Measurements from ENCODE around the gene SYT11. TPM values are rescaled to one million over a fixed set of nuclear protein-coding genes. Genes with fewer than 3 reads are reported as not detected.
A peak's percentile ranks its signal among the peaks of the same experiment; 100 is the strongest.
"Not testable (repeated sequence)": the region's sequence is repeated elsewhere in the genome, so short reads cannot be mapped to it uniquely, and the experiment has no call there.

The SYT11 gene
- total and polyA plus RNA-seq, 4 donors, result 118 to 384 (median 288) TPM

DNA sequence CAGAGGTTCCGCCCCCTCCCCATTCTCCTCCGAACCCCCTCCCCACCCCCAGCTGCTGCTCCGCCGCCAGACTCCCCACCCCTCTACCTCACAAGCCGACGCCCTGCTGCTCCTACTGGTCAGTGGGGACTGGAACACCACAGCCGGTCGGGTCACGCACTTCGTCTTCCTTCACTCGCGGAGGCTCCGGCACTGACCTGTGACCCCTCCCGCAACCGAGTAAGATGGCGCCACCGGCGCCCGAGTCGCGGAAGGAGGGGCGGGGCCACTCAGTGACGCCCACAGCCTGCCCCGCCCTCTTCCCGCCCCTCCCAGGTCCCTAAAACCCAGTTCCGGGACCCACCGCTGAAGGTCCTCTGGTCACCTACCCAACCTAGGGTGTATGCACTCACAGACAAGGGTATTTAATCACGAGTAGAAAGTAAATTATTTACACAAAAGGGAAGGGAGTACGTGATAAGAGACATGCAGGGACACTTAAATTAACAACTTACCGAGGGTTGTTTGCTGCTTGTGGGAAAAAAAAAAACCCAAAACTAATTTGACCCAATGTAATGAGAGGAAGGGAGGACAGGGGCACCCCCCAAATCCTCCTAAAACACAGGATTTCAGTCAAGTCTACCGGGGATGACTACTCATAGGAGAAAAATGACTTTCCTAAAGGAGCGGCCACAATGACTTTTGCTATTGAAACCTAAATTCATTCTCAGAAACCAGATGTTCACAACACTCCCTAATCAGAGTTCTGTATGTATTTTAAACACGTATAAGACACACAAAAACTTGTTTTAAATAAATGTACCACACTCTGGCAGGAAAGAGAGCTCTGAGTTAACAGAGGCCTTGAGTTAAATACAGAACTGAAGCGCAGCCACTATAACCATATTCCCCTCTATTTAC, 52.0 kb downstream of the SYT11 start, which contains the start of gene RIT1:
TSS of gene RIT1 (minus strand) at position 194 of the 900 bp plus-strand sequence. CDS start 588 bp downstream, outside the sequence.
- Histone ChIP-seq H3K4me1 (ENCODE audit: control insufficient read depth, insufficient read depth, low read length) (no peaks in the 10 kb centered on the region), H3K27me3 (ENCODE audit: control insufficient read depth, insufficient read depth, low read length) (no peaks in the 10 kb centered on the region), H3K4me3 (ENCODE audit: low read depth, low read length) (peak within 1 kb of the TSS; percentile 62), H3K36me3 (ENCODE audit: control insufficient read depth, insufficient read depth, low read length) (peaks cover 50% of the 10 kb centered on the region), H3K9me3 (ENCODE audit: control insufficient read depth, insufficient read depth, low read length) (no peaks in the 10 kb centered on the region), H3K27ac (ENCODE audit: low read depth, low read length) (peak within 1 kb of the TSS; percentile 87)
- WGBS (ENCODE audit: insufficient coverage), result 7% methylated on average over 22 of the region's 34 CpGs
- DNase-seq (ENCODE audit: low read depth in 4 of 6, low spot score in 6 of 6), result peak; percentile 63 to 94 (median 70)

- H3K27ac ChIP-seq (ENCODE audit: low read depth, low read length), result no peak overlapping the region
- H3K9me3 ChIP-seq (ENCODE audit: control insufficient read depth, insufficient read depth, low read length), result no peaks in the 10 kb centered on the region
- H3K36me3 ChIP-seq (ENCODE audit: control insufficient read depth, insufficient read depth, low read length), result peaks cover 49% of the 10 kb centered on the region
- H3K4me1 ChIP-seq (ENCODE audit: control insufficient read depth, insufficient read depth, low read length), result no peaks in the 10 kb centered on the region
- no peaks in the 10 kb centered on the region for H3K27me3 ChIP-seq (ENCODE audit: control insufficient read depth, insufficient read depth, low read length)
- DNase-seq (ENCODE audit: low read depth in 4 of 6, low spot score in 6 of 6), result no peak
- WGBS (ENCODE audit: insufficient coverage), result 90% methylated on average over 9 of the region's 11 CpGs
- H3K4me3 ChIP-seq (ENCODE audit: low read depth, low read length), result no peak overlapping the region
These were observed 52.7 kb downstream of the SYT11 start for GRCh38 chr1:155912056-155912536.

GRCh38 chr1:155913969-155914757, 54.8 kb downstream of the SYT11 start:
- peaks cover 38% of the 10 kb centered on the region for H3K36me3 ChIP-seq (ENCODE audit: control insufficient read depth, insufficient read depth, low read length)
- H3K27me3 ChIP-seq (ENCODE audit: control insufficient read depth, insufficient read depth, low read length), result no peaks in the 10 kb centered on the region
- no peak overlapping the region for H3K27ac ChIP-seq (ENCODE audit: low read depth, low read length)
- no peak overlapping the region for H3K4me3 ChIP-seq (ENCODE audit: low read depth, low read length)
- no peak for DNase-seq (ENCODE audit: low read depth in 4 of 6, low spot score in 6 of 6)
- WGBS (ENCODE audit: insufficient coverage), result no CpG with 5 or more reads among the region's 6 CpGs
- H3K9me3 ChIP-seq (ENCODE audit: control insufficient read depth, insufficient read depth, low read length), result no peaks in the 10 kb centered on the region
- no peaks in the 10 kb centered on the region for H3K4me1 ChIP-seq (ENCODE audit: control insufficient read depth, insufficient read depth, low read length)

DNA sequence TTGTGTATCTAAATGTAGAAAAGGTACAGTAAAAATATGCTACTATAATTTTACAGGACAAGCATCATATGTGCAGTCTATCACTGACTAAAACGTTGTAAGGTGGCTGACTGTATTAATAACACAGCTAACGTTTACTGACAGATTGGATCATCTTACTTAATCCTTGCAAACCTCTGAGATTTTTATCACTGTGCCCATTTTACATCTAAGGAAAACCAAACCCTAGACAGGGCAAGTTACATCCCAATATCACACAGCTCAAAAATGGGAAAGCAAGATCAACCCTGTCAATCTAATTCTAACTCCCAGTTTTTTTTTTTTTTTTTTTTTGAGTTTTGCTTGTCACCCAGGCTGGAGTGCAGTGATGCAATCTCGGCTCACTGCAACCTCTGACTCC, 59.3 kb downstream of the SYT11 start:
- no peak for DNase-seq (ENCODE audit: low read depth in 4 of 6, low spot score in 6 of 6)
- H3K4me3 ChIP-seq (ENCODE audit: low read depth, low read length), result no peak overlapping the region
- H3K4me1 ChIP-seq (ENCODE audit: control insufficient read depth, insufficient read depth, low read length), result no peaks in the 10 kb centered on the region
- no CpG with 5 or more reads among the region's 3 CpGs for WGBS (ENCODE audit: insufficient coverage)
- H3K27ac ChIP-seq (ENCODE audit: low read depth, low read length), result no peak overlapping the region
- no peaks in the 10 kb centered on the region for H3K9me3 ChIP-seq (ENCODE audit: control insufficient read depth, insufficient read depth, low read length)
- no peaks in the 10 kb centered on the region for H3K27me3 ChIP-seq (ENCODE audit: control insufficient read depth, insufficient read depth, low read length)
- H3K36me3 ChIP-seq (ENCODE audit: control insufficient read depth, insufficient read depth, low read length), result peaks cover 66% of the 10 kb centered on the region

DNA sequence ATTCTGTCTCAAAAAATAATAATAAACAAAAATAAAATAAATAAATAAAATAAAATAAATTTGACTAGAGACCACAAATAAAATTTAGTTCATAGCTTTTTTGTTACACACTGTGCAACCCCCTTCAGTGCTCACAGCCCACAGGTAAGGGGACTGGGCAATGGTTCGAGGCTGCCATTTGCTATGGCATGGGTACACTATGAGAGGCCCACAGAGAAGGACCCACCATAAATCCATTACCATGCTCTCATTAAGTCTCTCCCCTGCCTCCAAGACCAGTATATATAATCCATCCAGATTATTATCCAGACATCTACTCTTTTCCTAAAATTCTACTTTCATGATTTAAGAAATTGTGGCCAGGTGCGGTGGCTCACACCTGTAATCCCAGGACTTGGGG, 60.4 kb downstream of the SYT11 start:
- WGBS (ENCODE audit: insufficient coverage), result 100% methylated on average over 1 of the region's 2 CpGs
- H3K36me3 ChIP-seq (ENCODE audit: control insufficient read depth, insufficient read depth, low read length), result peaks cover 77% of the 10 kb centered on the region

DNA sequence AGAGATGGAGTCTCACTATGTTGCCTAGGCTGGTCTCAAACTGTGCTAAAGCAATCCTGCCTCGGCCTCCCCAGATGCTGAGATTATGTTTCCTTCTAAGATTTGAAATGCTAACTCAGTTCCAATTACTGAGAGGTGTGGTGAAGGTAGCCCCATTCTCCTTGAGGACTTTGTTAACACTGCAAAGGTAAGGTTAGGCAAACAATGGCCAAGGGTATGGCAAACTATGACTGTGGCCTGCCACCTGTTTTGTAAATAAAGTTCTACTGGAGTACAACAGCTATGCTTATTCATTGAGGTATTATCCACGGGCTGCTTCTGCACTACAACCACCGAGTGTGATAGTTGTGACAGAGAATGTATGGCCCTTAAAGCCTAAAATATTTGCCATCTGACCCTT, 61.4 kb downstream of the SYT11 start:
- 100% methylated on average over 2 of the region's 3 CpGs for WGBS (ENCODE audit: insufficient coverage)
- H3K4me3 ChIP-seq (ENCODE audit: low read depth, low read length), result no peak overlapping the region
- H3K27ac ChIP-seq (ENCODE audit: low read depth, low read length), result no peak overlapping the region
- no peaks in the 10 kb centered on the region for H3K4me1 ChIP-seq (ENCODE audit: control insufficient read depth, insufficient read depth, low read length)
- no peaks in the 10 kb centered on the region for H3K9me3 ChIP-seq (ENCODE audit: control insufficient read depth, insufficient read depth, low read length)
- H3K27me3 ChIP-seq (ENCODE audit: control insufficient read depth, insufficient read depth, low read length), result no peaks in the 10 kb centered on the region
- H3K36me3 ChIP-seq (ENCODE audit: control insufficient read depth, insufficient read depth, low read length), result peaks cover 77% of the 10 kb centered on the region
- no peak for DNase-seq (ENCODE audit: low read depth in 4 of 6, low spot score in 6 of 6)

More for the DNA sequence above, 60.4 kb downstream of the SYT11 start:
- Histone ChIP-seq H3K9me3 (ENCODE audit: control insufficient read depth, insufficient read depth, low read length) (no peaks in the 10 kb centered on the region), H3K4me3 (ENCODE audit: low read depth, low read length) (no peak overlapping the region), H3K4me1 (ENCODE audit: control insufficient read depth, insufficient read depth, low read length) (no peaks in the 10 kb centered on the region), H3K27ac (ENCODE audit: low read depth, low read length) (no peak overlapping the region), H3K27me3 (ENCODE audit: control insufficient read depth, insufficient read depth, low read length) (no peaks in the 10 kb centered on the region)
- DNase-seq (ENCODE audit: low read depth in 4 of 6, low spot score in 6 of 6), result no peak

DNA sequence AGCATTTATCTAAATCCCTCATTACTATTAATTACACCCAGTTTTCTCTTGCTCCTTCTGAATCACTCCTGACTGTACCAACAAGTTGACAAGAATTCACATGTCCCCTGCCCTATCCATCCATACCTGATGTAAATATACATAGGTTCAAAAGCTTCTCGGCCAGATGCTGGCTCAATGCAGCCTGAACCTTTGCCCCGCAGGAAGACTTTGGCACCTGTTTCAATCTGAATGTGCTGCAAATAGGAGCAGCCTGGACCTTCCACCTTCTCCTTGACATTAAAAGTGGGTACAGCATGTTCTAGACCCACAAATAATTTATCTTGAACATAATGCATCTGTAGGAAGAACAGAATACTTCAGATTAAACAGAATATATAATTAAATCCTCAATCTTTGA, 66.1 kb downstream of the SYT11 start:
- Histone ChIP-seq H3K27me3 (ENCODE audit: control insufficient read depth, insufficient read depth, low read length) (no peaks in the 10 kb centered on the region), H3K4me1 (ENCODE audit: control insufficient read depth, insufficient read depth, low read length) (no peaks in the 10 kb centered on the region), H3K27ac (ENCODE audit: low read depth, low read length) (no peak overlapping the region), H3K36me3 (ENCODE audit: control insufficient read depth, insufficient read depth, low read length) (peaks cover 80% of the 10 kb centered on the region), H3K4me3 (ENCODE audit: low read depth, low read length) (no peak overlapping the region), H3K9me3 (ENCODE audit: control insufficient read depth, insufficient read depth, low read length) (no peaks in the 10 kb centered on the region)
- no peak for DNase-seq (ENCODE audit: low read depth in 4 of 6, low spot score in 6 of 6)
- WGBS (ENCODE audit: insufficient coverage), result 100% methylated on average over 2 of the region's 2 CpGs

DNA sequence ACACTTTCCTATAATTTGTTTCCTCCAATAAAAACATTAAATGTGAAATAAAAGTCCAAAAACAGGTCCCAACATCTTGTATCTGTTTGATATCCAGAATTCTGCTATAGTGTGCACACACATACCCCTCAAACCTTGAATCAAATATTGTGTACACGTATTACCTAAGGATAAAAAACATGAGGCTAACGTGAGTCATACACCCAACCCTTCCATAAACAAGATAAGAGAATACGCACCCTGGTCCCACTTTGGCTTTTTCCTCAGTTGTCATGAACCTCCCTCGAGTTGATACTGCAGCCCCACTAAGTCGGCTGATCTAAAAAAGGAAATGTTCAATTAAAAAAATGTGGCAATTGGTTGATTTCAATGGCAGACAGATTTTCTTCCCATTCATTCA, 69.7 kb downstream of the SYT11 start:
- no peak overlapping the region for H3K27ac ChIP-seq (ENCODE audit: low read depth, low read length)
- no peak overlapping the region for H3K4me3 ChIP-seq (ENCODE audit: low read depth, low read length)
- no peaks in the 10 kb centered on the region for H3K27me3 ChIP-seq (ENCODE audit: control insufficient read depth, insufficient read depth, low read length)
- no peak for DNase-seq (ENCODE audit: low read depth in 4 of 6, low spot score in 6 of 6)
- no peaks in the 10 kb centered on the region for H3K9me3 ChIP-seq (ENCODE audit: control insufficient read depth, insufficient read depth, low read length)
- WGBS (ENCODE audit: insufficient coverage), result 83% methylated on average over 1 of the region's 5 CpGs
- peaks cover 17% of the 10 kb centered on the region for H3K4me1 ChIP-seq (ENCODE audit: control insufficient read depth, insufficient read depth, low read length)
- H3K36me3 ChIP-seq (ENCODE audit: control insufficient read depth, insufficient read depth, low read length), result peaks cover 67% of the 10 kb centered on the region

DNA sequence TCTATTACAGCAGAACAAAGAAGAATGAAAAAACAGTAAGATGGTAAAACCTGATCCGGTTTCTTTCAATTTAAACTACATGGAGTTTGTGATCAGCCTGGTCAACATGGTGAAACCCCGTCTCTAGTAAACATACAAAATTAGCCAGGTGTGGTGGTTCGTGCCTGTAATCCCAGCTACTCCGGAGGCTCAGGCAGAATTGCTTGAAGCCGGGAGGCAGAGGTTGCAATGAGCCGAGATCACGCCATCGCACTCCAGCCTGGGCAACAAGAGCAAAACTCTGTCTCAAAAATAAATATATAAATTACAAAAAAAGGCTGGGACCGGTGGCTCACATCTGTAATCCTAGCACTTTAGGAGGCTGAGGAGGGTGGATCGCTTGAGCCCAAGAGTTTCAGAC, 71.4 kb downstream of the SYT11 start:
- H3K36me3 ChIP-seq (ENCODE audit: control insufficient read depth, insufficient read depth, low read length), result peaks cover 50% of the 10 kb centered on the region
- H3K4me1 ChIP-seq (ENCODE audit: control insufficient read depth, insufficient read depth, low read length), result peaks cover 24% of the 10 kb centered on the region
- WGBS (ENCODE audit: insufficient coverage), result 100% methylated on average over 3 of the region's 10 CpGs
- H3K27ac ChIP-seq (ENCODE audit: low read depth, low read length); DNase-seq (ENCODE audit: low read depth in 4 of 6, low spot score in 6 of 6); H3K4me3 ChIP-seq (ENCODE audit: low read depth, low read length); H3K9me3 ChIP-seq (ENCODE audit: control insufficient read depth, insufficient read depth, low read length); H3K27me3 ChIP-seq (ENCODE audit: control insufficient read depth, insufficient read depth, low read length): not testable (repeated sequence)

Measured in spinal cord (tissue), 10 donors.